Upper lobe of right lung (tissue), 1 donor: ENCODE measurements around the gene TDRD1. TPM values are rescaled to one million over a fixed set of nuclear protein-coding genes. Genes with fewer than 3 reads are reported as not detected.

Source experiments
- ATAC-seq: fragments of 200-7000 bp; cut with Tn5 transposase; one replicate; pipeline ENCODE4 v1.9.1; 2020; ENCODE audit warnings: mild to moderate bottlenecking, moderate library complexity
- DNase-seq: peaks from one replicate; pipeline ENCODE4 v3.0.0-alpha.2; 2020
- H3K27ac ChIP-seq: fragments of 200-600 bp; one replicate; pipeline ENCODE4 v1.8.0; 2022
- H3K27me3 ChIP-seq: fragments of 200-600 bp; one replicate; pipeline ENCODE4 v1.8.0; 2022; ENCODE audit warnings: mild to moderate bottlenecking
- H3K36me3 ChIP-seq: fragments of 200-600 bp; one replicate; pipeline ENCODE4 v1.8.0; 2022
- H3K4me1 ChIP-seq: fragments of 200-600 bp; one replicate; pipeline ENCODE4 v1.8.0; 2022
- H3K4me3 ChIP-seq: fragments of 200-600 bp; one replicate; pipeline ENCODE4 v1.8.0; 2022; ENCODE audit warnings: mild to moderate bottlenecking
- H3K9me3 ChIP-seq: fragments of 200-600 bp; one replicate; pipeline ENCODE4 v1.8.0; 2022
- CTCF ChIP-seq: fragments of 200-600 bp; IDR thresholded peaks from one replicate; pipeline ENCODE4 v1.8.0; 2022; ENCODE audit warnings: antibody characterized with exemption
- intact Hi-C: fragments of 100-400 bp; cut with DNase I; formaldehyde crosslinking; loops from one replicate; pipeline ENCODE4 v1.11.0; 2022
- total RNA-seq: library from RNA; stranded (reverse); fragmentation: NEBNext Ultra II Directional; extraction: Animal tissue kit (Norgen Biotek cat#: 25700); gene quantifications from one replicate; pipeline ENCODE4 v1.2.1, GENCODE V29; 2021
- donor health status: DM: no; HTN: yes; CAD: no; lungs with severe emphysema.

TDRD1 gene
- total RNA-seq, 1 donor from 2014 or later: 0.14 TPM

- Histone ChIP-seq H3K4me1 (peaks cover 19% of the 10 kb centered on the region), H3K9me3 (no peaks in the 10 kb centered on the region), H3K27ac (peak within 1 kb of the TSS; percentile 73), H3K4me3 (peak within 1 kb of the TSS; percentile 53), H3K27me3 (peaks cover 36% of the 10 kb centered on the region), H3K36me3 (no peaks in the 10 kb centered on the region)
- ATAC-seq (peak; percentile 88), DNase-seq (peak; percentile 88)
- peak; percentile 37 for TF ChIP-seq CTCF
- intact Hi-C loops: no loop called here
Observed at GRCh38 chr10:114239117-114239993, 60.2 kb downstream of the TDRD1 start, which contains the start of gene VWA2. Gene VWA2 (plus strand): TSS chr10:114239254. CDS start chr10:114248714, 9,460 bp downstream.

- H3K4me1 ChIP-seq: peaks cover 23% of the 10 kb centered on the region
- TF ChIP-seq CTCF: no peak
- H3K36me3 ChIP-seq: no peaks in the 10 kb centered on the region
- DNase-seq (no peak), ATAC-seq (no peak)
- intact Hi-C loops: no loop called here
- H3K27me3 ChIP-seq: peaks cover 36% of the 10 kb centered on the region
- no peaks in the 10 kb centered on the region for H3K9me3 ChIP-seq
- H3K27ac ChIP-seq: peak overlapping the region; percentile 73
- H3K4me3 ChIP-seq: peak overlapping the region; percentile 53
Observed at GRCh38 chr10:114239994-114240345, 60.8 kb downstream of the TDRD1 start.

GRCh38 chr10:114242235-114242634 lies 63.1 kb downstream of the TDRD1 start:
- no peak for ATAC-seq
- no peak overlapping the region for H3K27ac ChIP-seq
- H3K27me3 ChIP-seq: peaks cover 32% of the 10 kb centered on the region
- intact Hi-C loops: no loop called here
- H3K9me3 ChIP-seq: no peaks in the 10 kb centered on the region
- peaks cover 27% of the 10 kb centered on the region for H3K4me1 ChIP-seq
- H3K4me3 ChIP-seq: no peak overlapping the region
- TF ChIP-seq CTCF: no peak
- DNase-seq: no peak
- H3K36me3 ChIP-seq: no peaks in the 10 kb centered on the region

GRCh38 chr10:114243661-114244060 lies 64.5 kb downstream of the TDRD1 start:
- peaks cover 25% of the 10 kb centered on the region for H3K27me3 ChIP-seq

GRCh38 chr10:114244126-114244525 lies 65.0 kb downstream of the TDRD1 start:
- DNase-seq: no peak
- Histone ChIP-seq H3K36me3 (no peaks in the 10 kb centered on the region), H3K27ac (peak overlapping the region; percentile 71), H3K27me3 (peaks cover 21% of the 10 kb centered on the region), H3K9me3 (no peaks in the 10 kb centered on the region), H3K4me3 (no peak overlapping the region), H3K4me1 (peaks cover 24% of the 10 kb centered on the region)
- no peak for TF ChIP-seq CTCF
- ATAC-seq: no peak
- intact Hi-C loops: no loop called here

More at GRCh38 chr10:114243661-114244060, 64.5 kb downstream of the TDRD1 start:
- H3K4me1 ChIP-seq: peaks cover 26% of the 10 kb centered on the region
- H3K4me3 ChIP-seq: no peak overlapping the region
- no peak for ATAC-seq
- H3K27ac ChIP-seq: peak overlapping the region; percentile 71
- no peak for TF ChIP-seq CTCF
- no peak for DNase-seq
- no peaks in the 10 kb centered on the region for H3K36me3 ChIP-seq
- intact Hi-C loops: no loop called here
- H3K9me3 ChIP-seq: no peaks in the 10 kb centered on the region
